DLD1 (cell line): Measurements from ENCODE around the gene ACTR2.
"Not testable (repeated sequence)": the region's sequence is repeated elsewhere in the genome, so short reads cannot be mapped to it uniquely, and the experiment has no call there.

Experiments used
- in situ Hi-C: cut with HindIII; loops from 2 replicates; pipeline ENCODE4 v1.10.0; 2017; ENCODE audit warnings: low sequenced_read_pairs

Gene ACTR2

GRCh38 chr2:65305934-65306333 is 78.3 kb downstream of the ACTR2 start:
- in situ Hi-C loops: no loop called here

- in situ Hi-C loops: no loop called here
Observed at GRCh38 chr2:65309699-65310098, 82.1 kb downstream of the ACTR2 start.

GRCh38 chr2:65311049-65311448 is 83.4 kb downstream of the ACTR2 start:
- in situ Hi-C loops: no loop called here

GRCh38 chr2:65311596-65311995 is 84.0 kb downstream of the ACTR2 start:
- in situ Hi-C loops: no loop called here

GRCh38 chr2:65313126-65313953 is 85.7 kb downstream of the ACTR2 start:
- in situ Hi-C loops: no loop called here

GRCh38 chr2:65313954-65314256 is 86.3 kb downstream of the ACTR2 start:
- in situ Hi-C loops: no loop called here

- in situ Hi-C loops: no loop called here
Observed at GRCh38 chr2:65314801-65315441, 87.3 kb downstream of the ACTR2 start.

- in situ Hi-C loops: no loop called here
Observed at GRCh38 chr2:65316072-65316471, 88.4 kb downstream of the ACTR2 start.

- in situ Hi-C loops: not testable (repeated sequence)
Observed at GRCh38 chr2:65317351-65317750, 89.7 kb downstream of the ACTR2 start.

GRCh38 chr2:65317841-65318240 is 90.2 kb downstream of the ACTR2 start:
- in situ Hi-C loops: no loop called here

- in situ Hi-C loops: no loop called here
Observed at GRCh38 chr2:65319072-65319673, 91.5 kb downstream of the ACTR2 start.

- in situ Hi-C loops: no loop called here
Observed at GRCh38 chr2:65319674-65320041, 92.0 kb downstream of the ACTR2 start.

- in situ Hi-C loops: no loop called here
Observed at GRCh38 chr2:65320042-65320725, 92.6 kb downstream of the ACTR2 start.
